ENCODE data around the gene MEF2B.

DNA sequence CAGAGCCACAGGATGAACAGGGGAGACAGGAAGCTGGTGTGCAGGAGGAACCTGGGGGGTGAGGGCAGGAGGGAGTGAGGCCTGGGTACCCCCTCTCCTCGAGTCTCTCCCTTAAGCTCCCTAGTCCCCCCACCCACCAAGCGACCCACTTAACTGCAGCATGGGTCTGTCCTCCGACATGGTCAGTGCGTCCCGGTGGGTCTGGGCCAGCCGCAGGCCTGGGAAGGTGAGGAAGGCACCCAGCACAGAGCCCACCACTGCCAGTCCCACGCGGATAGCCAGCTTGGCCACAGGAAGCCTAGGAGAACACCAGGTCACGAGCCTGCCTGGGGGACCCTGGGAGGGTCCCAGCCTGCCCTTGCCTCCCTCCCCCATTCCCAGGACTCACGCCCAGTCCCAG, 48.7 kb downstream of the MEF2B start:
- TF ChIP-seq POLR2A (IDR thresholded peaks at IDR 0.05) = no peak
- TF ChIP-seq, protein P1, sequence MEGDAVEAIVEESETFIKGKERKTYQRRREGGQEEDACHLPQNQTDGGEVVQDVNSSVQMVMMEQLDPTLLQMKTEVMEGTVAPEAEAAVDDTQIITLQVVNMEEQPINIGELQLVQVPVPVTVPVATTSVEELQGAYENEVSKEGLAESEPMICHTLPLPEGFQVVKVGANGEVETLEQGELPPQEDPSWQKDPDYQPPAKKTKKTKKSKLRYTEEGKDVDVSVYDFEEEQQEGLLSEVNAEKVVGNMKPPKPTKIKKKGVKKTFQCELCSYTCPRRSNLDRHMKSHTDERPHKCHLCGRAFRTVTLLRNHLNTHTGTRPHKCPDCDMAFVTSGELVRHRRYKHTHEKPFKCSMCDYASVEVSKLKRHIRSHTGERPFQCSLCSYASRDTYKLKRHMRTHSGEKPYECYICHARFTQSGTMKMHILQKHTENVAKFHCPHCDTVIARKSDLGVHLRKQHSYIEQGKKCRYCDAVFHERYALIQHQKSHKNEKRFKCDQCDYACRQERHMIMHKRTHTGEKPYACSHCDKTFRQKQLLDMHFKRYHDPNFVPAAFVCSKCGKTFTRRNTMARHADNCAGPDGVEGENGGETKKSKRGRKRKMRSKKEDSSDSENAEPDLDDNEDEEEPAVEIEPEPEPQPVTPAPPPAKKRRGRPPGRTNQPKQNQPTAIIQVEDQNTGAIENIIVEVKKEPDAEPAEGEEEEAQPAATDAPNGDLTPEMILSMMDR (IDR thresholded peaks at IDR 0.05) = no peak

All from right lobe of liver (tissue), 4 donors.